GM12878 (cell line): ENCODE results near the gene C11orf52. TPM values are rescaled to one million over a fixed set of nuclear protein-coding genes. Genes with fewer than 3 reads are reported as not detected.

Experiments used
- FOXM1 ChIP-seq: IDR thresholded peaks from 2 replicates; pipeline ENCODE4 v1.6.1; 2012; ENCODE audit warnings: low read depth, mild to moderate bottlenecking, inconsistent platforms, low read length, moderate library complexity
- LARP7 ChIP-seq: fragments of 450-650 bp; IDR thresholded peaks from 2 replicates; pipeline ENCODE4 v1.6.1; 2017; ENCODE audit warnings: mild to moderate bottlenecking
- NR2F1 ChIP-seq: fragments of 450-650 bp; conservative IDR thresholded peaks from 2 replicates; pipeline ENCODE4 v1.6.1; 2017; ENCODE audit warnings: mild to moderate bottlenecking
- SMARCA5 ChIP-seq: fragments of 450-650 bp; IDR thresholded peaks from 2 replicates; pipeline ENCODE4 v1.6.1; 2017; ENCODE audit warnings: mild to moderate bottlenecking
- SREBF2 ChIP-seq: IDR thresholded peaks from 2 replicates; pipeline ENCODE4 v1.6.1; 2012; ENCODE audit warnings: mild to moderate bottlenecking, low read length
- TCF12 ChIP-seq: IDR thresholded peaks from 2 replicates; pipeline ENCODE4 v1.6.1; 2011; ENCODE audit warnings: low read depth, mild to moderate bottlenecking, low read length
- ZBTB40 ChIP-seq: fragments of 450-650 bp; IDR thresholded peaks from 2 replicates; pipeline ENCODE4 v1.6.1; 2016; ENCODE audit warnings: mild to moderate bottlenecking, moderate library complexity, borderline replicate concordance
- ZSCAN29 ChIP-seq: fragments of 450-650 bp; IDR thresholded peaks from 2 replicates; pipeline ENCODE4 v1.6.1; 2017; ENCODE audit warnings: mild to moderate bottlenecking, moderate library complexity
- polyA plus RNA-seq, 11 experiments: library from polyadenylated mRNA; depleted of rRNA in 4 of 11; unstranded in 6 of 11; stranded (reverse) in 5 of 11; fragments of >200 nt; fragmentation: Nextera tagmentation in 4 of 11; fragmentation: Illumina TruSeq in 1 of 11; extraction: Ambion mirVana in 4 of 11; extraction: Trizol in 1 of 11; gene quantifications; 1 replicate in 1 of 11; 2 replicates in 10 of 11; pipeline versions ENCODE4 v1.2.1 to v1.2.3, GENCODE V29; 2011 to 2016; ENCODE audit warnings: inconsistent platforms in 2 of 11, missing spikeins in 2 of 11, low read depth in 1 of 11
- total RNA-seq, 4 experiments: library from RNA; depleted of rRNA in 3 of 4; stranded (reverse); fragments of >200 nt in 3 of 4; fragmentation: Illumina TruSeq in 1 of 4; extraction: Trizol in 1 of 4; gene quantifications; 2 replicates each; pipeline versions ENCODE4 v1.2.1 to v1.2.3, GENCODE V29; 2013 to 2021

The C11orf52 gene
- total and polyA plus RNA-seq, 10 of the 15 experiments (the other 5 are each of a cell fraction or from before 2014, with no cell fraction given) = not detected

- TF ChIP-seq ZBTB40 = peak; percentile 92
- TF ChIP-seq ZSCAN29 = no peak
- peak; percentile 27; the same call in 1 of the 2 replicates for TF ChIP-seq TCF12
- TF ChIP-seq SREBF2 = no peak
- TF ChIP-seq FOXM1 = no peak; the same call in 1 of the 2 replicates
- TF ChIP-seq LARP7 = peak; percentile 29
- TF ChIP-seq SMARCA5 = peak; percentile 83; the same call in 1 of the 2 replicates
- TF ChIP-seq NR2F1 = peak; percentile 80
These were observed 39.7 kb upstream of the C11orf52 start, which contains the start of the genes CFAP68 and FDXACB1 (continued) for GRCh38 chr11:111878849-111879636.
